GM12878 (cell line): Measurements from ENCODE around the gene MAPKAP1. TPM values are rescaled to one million over a fixed set of nuclear protein-coding genes. Genes with fewer than 3 reads are reported as not detected.

Source experiments
- ATAC-seq: fragments of 200-7000 bp; cut with Tn5 transposase; 3 replicates; pipeline ENCODE4 v1.9.1; 2020; ENCODE audit warnings: mild to moderate bottlenecking, moderate library complexity
- BruUV-seq: library from RNA; stranded (reverse); fragments of 400-500 nt; replicated peaks from 2 replicates; lab custom pipeline; 2021; lab: Mats Ljungman, UMichigan
- CTCF ChIA-PET: fragments of 300-600 bp; sonication (Branson Sonifier 250); formaldehyde crosslinking; extraction: SDS; loops from one replicate; lab custom pipeline; 2021; ENCODE audit warnings: inconsistent platforms; lab: Yijun Ruan, JAX
- POLR2A ChIA-PET: fragments of 350-600 bp; formaldehyde crosslinking; extraction: SDS; loops from one replicate; lab custom pipeline; 2021; ENCODE audit warnings: inconsistent platforms; lab: Charles Lee
- RAD21 ChIA-PET: fragments of 300-600 bp; sonication (Branson Sonifier 250); formaldehyde crosslinking; loops from one replicate; lab custom pipeline; 2023; ENCODE audit warnings: antibody characterized with exemption; ENCODE audit not compliant: unreplicated experiment; lab: Charles Lee
- SMC1A ChIA-PET: fragments of 300-600 bp; sonication (Branson Sonifier 250); formaldehyde crosslinking; loops from one replicate; lab custom pipeline; 2023; ENCODE audit not compliant: unreplicated experiment, uncharacterized antibody; lab: Charles Lee
- DNase-seq: peaks from one replicate; pipeline ENCODE4 v3.0.0-alpha.2; 2011; ENCODE audit warnings: low read depth, low spot score
- FAIRE-seq: peaks from 3 replicates; lab custom pipeline; 2011; peaks lifted over from hg19 to GRCh38; lab: Jason Lieb, UNC
- H2AFZ ChIP-seq: 2 replicates; pipeline ENCODE4 v1.6.0; 2011; ENCODE audit warnings: low read depth, low read length, control low read depth; ENCODE audit not compliant: control insufficient read depth
- H3K27ac ChIP-seq: 2 replicates; pipeline ENCODE4 v1.5.1; 2011; ENCODE audit warnings: control low read depth; ENCODE audit not compliant: control insufficient read depth, insufficient read depth
- H3K27me3 ChIP-seq, 2 experiments: replicated peaks in 1 of 2; 2 replicates each; pipeline versions ENCODE4 v1.6.0 to v1.6.1; 2011; ENCODE audit warnings: low read length in 1 of 2; ENCODE audit not compliant: control insufficient read depth in 2 of 2, insufficient read depth in 2 of 2
- H3K36me3 ChIP-seq, 2 experiments: 2 replicates each; pipeline ENCODE4 v1.5.1; 2011; ENCODE audit warnings: low read length in 1 of 2; ENCODE audit not compliant: control insufficient read depth in 2 of 2, insufficient read depth in 2 of 2
- H3K4me1 ChIP-seq: 2 replicates; pipeline ENCODE4 v1.6.1; 2011; ENCODE audit warnings: mild to moderate bottlenecking, low read length, moderate library complexity, mixed read lengths; ENCODE audit not compliant: control insufficient read depth, insufficient read depth
- H3K4me2 ChIP-seq: 2 replicates; pipeline ENCODE4 v1.6.0; 2011; ENCODE audit warnings: control low read depth; ENCODE audit not compliant: control insufficient read depth, insufficient read depth
- H3K4me3 ChIP-seq: fragments of 200-600 bp; sonication (generic); 2 replicates; pipeline ENCODE4 v1.5.1; 2016
- H3K79me2 ChIP-seq: 2 replicates; pipeline ENCODE4 v1.6.0; 2011; ENCODE audit warnings: low read length; ENCODE audit not compliant: control insufficient read depth, insufficient read depth
- H3K9ac ChIP-seq: 2 replicates; pipeline ENCODE4 v1.8.0; 2011; ENCODE audit warnings: low read length, control low read depth, mixed read lengths; ENCODE audit not compliant: control insufficient read depth, insufficient read depth
- H3K9me3 ChIP-seq: replicated peaks from 3 replicates; pipeline ENCODE4 v1.5.1; 2011; ENCODE audit warnings: mild to moderate bottlenecking, low read length; ENCODE audit not compliant: control insufficient read depth, insufficient read depth
- H4K20me1 ChIP-seq: 2 replicates; pipeline ENCODE4 v1.6.0; 2011; ENCODE audit not compliant: control insufficient read depth, insufficient read depth
- ATF7 ChIP-seq: fragments of 450-650 bp; IDR thresholded peaks from 2 replicates; pipeline ENCODE4 v1.6.1; 2016; ENCODE audit warnings: low read depth, mild to moderate bottlenecking
- BCLAF1 ChIP-seq: fragments of 450-650 bp; IDR thresholded peaks from 2 replicates; pipeline ENCODE4 v1.6.1; 2017; ENCODE audit warnings: antibody characterized with exemption, mild to moderate bottlenecking, moderate library complexity
- CEBPB ChIP-seq, 2 experiments: fragments of 150-350 bp in 1 of 2; IDR thresholded peaks; 2 replicates each; pipeline ENCODE4 v1.6.1; 2012 to 2014; ENCODE audit warnings: low read depth in 2 of 2, low read length in 2 of 2, borderline replicate concordance in 1 of 2, inconsistent platforms in 1 of 2
- DPF2 ChIP-seq: fragments of 450-650 bp; IDR thresholded peaks from 2 replicates; pipeline ENCODE4 v1.6.1; 2017; ENCODE audit warnings: mild to moderate bottlenecking
- HCFC1 ChIP-seq: fragments of 150-350 bp; IDR thresholded peaks from 2 replicates; pipeline ENCODE4 v1.6.1; 2014; ENCODE audit warnings: low read length
- IKZF1 ChIP-seq: fragments of 450-650 bp; conservative IDR thresholded peaks from 2 replicates; pipeline ENCODE4 v1.6.1; 2017; ENCODE audit warnings: antibody characterized with exemption, mild to moderate bottlenecking
- JUNB ChIP-seq: IDR thresholded peaks from 2 replicates; pipeline ENCODE4 v1.6.1; 2016; ENCODE audit warnings: antibody characterized with exemption, mild to moderate bottlenecking
- KLF5 ChIP-seq: fragments of 450-650 bp; IDR thresholded peaks from 2 replicates; pipeline ENCODE4 v1.6.1; 2014; ENCODE audit warnings: mild to moderate bottlenecking; ENCODE audit not compliant: partially characterized antibody
- MEF2B ChIP-seq: fragments of 450-650 bp; IDR thresholded peaks from 2 replicates; pipeline ENCODE4 v1.6.1; 2018; ENCODE audit warnings: mild to moderate bottlenecking, moderate library complexity; ENCODE audit not compliant: partially characterized antibody, poor library complexity, severe bottlenecking
- MXI1 ChIP-seq: fragments of 150-350 bp; IDR thresholded peaks from 2 replicates; pipeline ENCODE4 v1.6.1; 2011; ENCODE audit warnings: low read depth, mild to moderate bottlenecking, inconsistent platforms, low read length, improper control_type of control experiment
- NFIC ChIP-seq: IDR thresholded peaks from 2 replicates; pipeline ENCODE4 v1.6.1; 2012; ENCODE audit warnings: low read depth, mild to moderate bottlenecking, inconsistent platforms, low read length, moderate library complexity
- NR2F1 ChIP-seq: fragments of 450-650 bp; conservative IDR thresholded peaks from 2 replicates; pipeline ENCODE4 v1.6.1; 2017; ENCODE audit warnings: mild to moderate bottlenecking
- NRF1 ChIP-seq: conservative IDR thresholded peaks from 2 replicates; pipeline ENCODE4 v1.6.1; 2011; ENCODE audit warnings: mild to moderate bottlenecking, low read depth, low read length, improper control_type of control experiment
- POLR2AphosphoS5 ChIP-seq: IDR thresholded peaks from 2 replicates; pipeline ENCODE4 v1.6.1; 2011; ENCODE audit warnings: mild to moderate bottlenecking, low read length, inconsistent platforms
- RUNX3 ChIP-seq: IDR thresholded peaks from 2 replicates; pipeline ENCODE4 v1.6.1; 2012; ENCODE audit warnings: low read length, inconsistent platforms
- SKIL ChIP-seq: fragments of 450-650 bp; IDR thresholded peaks from 2 replicates; pipeline ENCODE4 v1.6.1; 2017; ENCODE audit warnings: mild to moderate bottlenecking, low read depth, inconsistent platforms; ENCODE audit not compliant: poor library complexity, severe bottlenecking
- ZNF217 ChIP-seq: fragments of 450-650 bp; IDR thresholded peaks from 2 replicates; pipeline ENCODE4 v1.6.1; 2017; ENCODE audit warnings: antibody characterized with exemption, mild to moderate bottlenecking
- ZNF622 ChIP-seq: fragments of 450-650 bp; IDR thresholded peaks from 2 replicates; pipeline ENCODE4 v1.6.1; 2017; ENCODE audit warnings: mild to moderate bottlenecking, inconsistent platforms
- WGBS: methylation state at CpG from one replicate; pipeline ENCODE4 v1.1.6; 2016; ENCODE audit warnings: low lambda C conversion rate; ENCODE audit not compliant: insufficient replicate concordance, insufficient coverage; ENCODE audit errors: missing lambda C conversion rate; 5-methylcytosine and 5-hydroxymethylcytosine counted together
- in situ Hi-C: fragments of 300-500 bp; cut with MboI; formaldehyde crosslinking; loops from 9 replicates; pipeline ENCODE4 v1.14.3; 2018; ENCODE audit warnings: mixed read lengths
- intact Hi-C: fragments of 100-400 bp; cut with micrococcal nuclease; formaldehyde crosslinking; loops from one replicate; pipeline ENCODE4 v1.14.2; 2022; ENCODE audit not compliant: unreplicated experiment
- polyA plus RNA-seq, 11 experiments: library from polyadenylated mRNA; depleted of rRNA in 4 of 11; unstranded in 6 of 11; stranded (reverse) in 5 of 11; fragments of >200 nt; fragmentation: Nextera tagmentation in 4 of 11; fragmentation: Illumina TruSeq in 1 of 11; extraction: Ambion mirVana in 4 of 11; extraction: Trizol in 1 of 11; gene quantifications; 1 replicate in 1 of 11; 2 replicates in 10 of 11; pipeline versions ENCODE4 v1.2.1 to v1.2.3, GENCODE V29; 2011 to 2016; ENCODE audit warnings: inconsistent platforms in 2 of 11, missing spikeins in 2 of 11, low read depth in 1 of 11
- total RNA-seq, 4 experiments: library from RNA; depleted of rRNA in 3 of 4; stranded (reverse); fragments of >200 nt in 3 of 4; fragmentation: Illumina TruSeq in 1 of 4; extraction: Trizol in 1 of 4; gene quantifications; 2 replicates each; pipeline versions ENCODE4 v1.2.1 to v1.2.3, GENCODE V29; 2013 to 2021

Gene MAPKAP1
- total and polyA plus RNA-seq, 10 of the 15 experiments (the other 5 are each of a cell fraction or from before 2014, with no cell fraction given): 5.1 to 188 (median 105) TPM

- no peak for TF ChIP-seq MXI1
- no peak for TF ChIP-seq POLR2AphosphoS5
- TF ChIP-seq ZNF622: no peak
- no peak for TF ChIP-seq HCFC1
- TF ChIP-seq NRF1: no peak
Observed at GRCh38 chr9:125564631-125565030, 142.4 kb downstream of the MAPKAP1 start (continued).

- H3K27ac ChIP-seq: peak overlapping the region; percentile 80
- RAD21 ChIA-PET: interaction anchor here (0.5 to 4.8 kb wide), 26 partner anchors 13 to 837 kb away, joined by 3 to 75 read pairs (median 5); partner anchors contain the start of gene MAPKAP1
- TF ChIP-seq IKZF1: peak; percentile 43; the same call in 1 of the 2 replicates
- TF ChIP-seq DPF2: 0 out of 2 replicates have a peak, but pooled peaks have one; percentile 31
- 0 out of 2 replicates have a peak, but pooled peaks have one; percentile 13 for TF ChIP-seq ATF7
- 0 out of 2 replicates have a peak, but pooled peaks have one; percentile 42 for TF ChIP-seq ZNF217
- TF ChIP-seq NFIC: 0 out of 2 replicates have a peak, but pooled peaks have one; percentile 32
- peak; percentile 73 for TF ChIP-seq MEF2B
- TF ChIP-seq RUNX3: peak; percentile 81
- 0 out of 2 replicates have a peak, but pooled peaks have one; percentile 14 for TF ChIP-seq NR2F1
- no peak for TF ChIP-seq ZNF622
- peak; percentile 30 for TF ChIP-seq SKIL
- TF ChIP-seq JUNB: 0 out of 2 replicates have a peak, but pooled peaks have one; percentile 9
- no peak for TF ChIP-seq CEBPB (IDR thresholded peaks at IDR 0.05; ENCODE audit: borderline replicate concordance in 1 of 2, low read depth in 2 of 2, low read length in 2 of 2)
- no peak for TF ChIP-seq BCLAF1
- TF ChIP-seq KLF5: no peak
Observed at GRCh38 chr9:125561509-125562148, 145.4 kb downstream of the MAPKAP1 start.

More at GRCh38 chr9:125561509-125562148, 145.4 kb downstream of the MAPKAP1 start:
- Histone ChIP-seq H2AFZ (no peak overlapping the region), H4K20me1 (no peaks in the 10 kb centered on the region), H3K27me3 (no peaks in the 10 kb centered on the region), H3K4me2 (peak overlapping the region; percentile 82), H3K9me3 (no peaks in the 10 kb centered on the region), H3K36me3 (peaks cover 0 to 19% of the 10 kb centered on the region in 2 experiments; a peak in 3 of 4 replicates), H3K79me2 (peaks cover 21% of the 10 kb centered on the region), H3K4me1 (peaks cover 28% of the 10 kb centered on the region), H3K9ac (no peak overlapping the region; the same call in 1 of the 2 replicates), H3K4me3 (peak overlapping the region; percentile 7; the same call in 1 of the 2 replicates)
- POLR2A ChIA-PET: interaction anchor here (0.5 to 1.2 kb wide), 6 partner anchors 13 to 994 kb away, joined by 3 to 8 read pairs (median 4); partner anchors contain the start of gene MAPKAP1
- FAIRE-seq (peak; percentile 54), DNase-seq (peak; percentile 44), ATAC-seq (peak; percentile 87)
- WGBS: 0% methylated on average over 4 of the region's 4 CpGs
- BruUV-seq: no TSS peak
- SMC1A ChIA-PET: interaction anchor here (0.7 to 7.4 kb wide), 40 partner anchors 8 to 930 kb away, joined by 3 to 93 read pairs (median 4); partner anchors contain the start of gene MAPKAP1
- CTCF ChIA-PET: interaction anchor here (0.6 to 4.8 kb wide), 23 partner anchors 8 to 930 kb away, joined by 3 to 27 read pairs (median 5); no protein-coding TSS in a partner anchor
- in situ Hi-C loops (no loop called here), intact Hi-C loops (loop anchor here (5.0 kb wide), 1 partner anchor 141 kb away; no protein-coding TSS in a partner anchor)
